HG03060 (cell line): Measurements from ENCODE around the gene FASLG.
A peak's percentile ranks its signal among the peaks of the same experiment; 100 is the strongest.

ENCODE experiments used
- ATAC-seq: cut with Tn5 transposase; IDR thresholded peaks from one replicate; pipeline ENCODE4 v1.9.1; 2021; ENCODE audit warnings: low read depth, moderate number of reproducible peaks; ENCODE audit not compliant: unreplicated experiment

Gene FASLG

GRCh38 chr1:172642970-172643369 lies 15.9 kb upstream of the FASLG start:
- ATAC-seq = no peak

- no peak for ATAC-seq
Observed at GRCh38 chr1:172646653-172647052, 12.2 kb upstream of the FASLG start.

GRCh38 chr1:172647110-172647564 lies 11.8 kb upstream of the FASLG start:
- no peak for ATAC-seq

GRCh38 chr1:172647987-172648386 lies 10.9 kb upstream of the FASLG start:
- ATAC-seq = no peak

GRCh38 chr1:172650474-172651193 lies 8.3 kb upstream of the FASLG start:
- no peak for ATAC-seq

- no peak for ATAC-seq
Observed at GRCh38 chr1:172653015-172653709, 5.7 kb upstream of the FASLG start.

- no peak for ATAC-seq
Observed at GRCh38 chr1:172654535-172654934, 4.4 kb upstream of the FASLG start.

GRCh38 chr1:172656576-172656975 lies 2.3 kb upstream of the FASLG start:
- ATAC-seq = no peak

GRCh38 chr1:172657586-172657985 lies 1.3 kb upstream of the FASLG start:
- ATAC-seq = no peak

- ATAC-seq = no peak
Observed at GRCh38 chr1:172661107-172661506, 2.2 kb downstream of the FASLG start.

GRCh38 chr1:172662464-172663109 lies 3.7 kb downstream of the FASLG start:
- peak; percentile 65 for ATAC-seq

GRCh38 chr1:172663732-172664131 lies 4.8 kb downstream of the FASLG start:
- no peak for ATAC-seq

GRCh38 chr1:172668097-172668496 lies 9.2 kb downstream of the FASLG start:
- ATAC-seq = no peak

GRCh38 chr1:172669011-172669410 lies 10.1 kb downstream of the FASLG start:
- no peak for ATAC-seq

GRCh38 chr1:172670316-172670715 lies 11.4 kb downstream of the FASLG start:
- no peak for ATAC-seq

GRCh38 chr1:172670791-172671190 lies 11.9 kb downstream of the FASLG start:
- ATAC-seq = no peak

GRCh38 chr1:172671591-172671990 lies 12.7 kb downstream of the FASLG start:
- ATAC-seq = no peak

GRCh38 chr1:172672720-172673119 lies 13.8 kb downstream of the FASLG start:
- ATAC-seq = no peak

GRCh38 chr1:172673761-172674160 lies 14.9 kb downstream of the FASLG start:
- no peak for ATAC-seq

GRCh38 chr1:172674831-172675613 lies 16.1 kb downstream of the FASLG start:
- no peak for ATAC-seq
